Activated naive CD8-positive, alpha-beta T cell treated with anti-CD3 and anti-CD28 coated beads for 36 hours (primary cell): ENCODE measurements around the gene LMX1A. TPM values are rescaled to one million over a fixed set of nuclear protein-coding genes. Genes with fewer than 3 reads are reported as not detected.

Experiments
- DNase-seq: peaks from one replicate; pipeline ENCODE4 v3.0.0; 2021
- H3K27ac Mint-ChIP-seq: one replicate; pipeline ENCODE4 v1.8.0; 2022; ENCODE audit warnings: mild to moderate bottlenecking, moderate library complexity, mixed read lengths
- H3K27me3 Mint-ChIP-seq: one replicate; pipeline ENCODE4 v1.8.0; 2022; ENCODE audit warnings: mild to moderate bottlenecking, mixed read lengths
- H3K36me3 Mint-ChIP-seq: one replicate; pipeline ENCODE4 v1.8.0; 2021; ENCODE audit warnings: mild to moderate bottlenecking, mixed read lengths
- H3K4me1 Mint-ChIP-seq: one replicate; pipeline ENCODE4 v1.8.0; 2021; ENCODE audit warnings: mixed read lengths
- H3K4me3 Mint-ChIP-seq: one replicate; pipeline ENCODE4 v1.8.0; 2022; ENCODE audit warnings: mild to moderate bottlenecking, moderate library complexity, mixed read lengths
- H3K9me3 Mint-ChIP-seq: one replicate; pipeline ENCODE4 v1.8.0; 2022; ENCODE audit warnings: mixed read lengths
- total RNA-seq, 2 experiments: library from RNA; stranded (reverse); gene quantifications; one replicate each; pipeline ENCODE4 v1.2.3, GENCODE V29; 2021

LMX1A gene
- total RNA-seq, 2 experiments from 2014 or later, result not detected

- Mint-ChIP-seq H3K27ac (no peak overlapping the region), H3K4me3 (no peak overlapping the region), H3K4me1 (no peaks in the 10 kb centered on the region)
These were observed 148.5 kb downstream of the LMX1A start for GRCh38 chr1:165207853-165208515.

DNA sequence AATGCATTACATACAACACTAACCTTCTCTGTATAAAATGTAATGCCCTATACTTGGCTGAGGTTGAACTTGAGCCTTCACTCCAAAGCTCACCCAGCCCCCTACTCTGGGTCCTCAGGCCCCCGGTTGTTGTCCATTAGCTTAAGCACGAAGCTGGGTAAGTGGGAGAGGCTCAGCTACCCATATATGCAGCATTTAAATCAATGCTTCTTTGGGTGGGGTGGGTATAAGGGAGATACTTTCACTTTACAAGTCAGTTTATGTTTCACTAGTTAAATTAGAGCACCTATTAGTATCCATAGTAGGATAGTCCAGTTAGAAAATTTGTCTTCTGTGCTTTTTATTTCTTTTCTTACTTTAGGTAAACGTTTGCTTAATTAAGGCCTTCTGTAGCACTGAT, 151.4 kb downstream of the LMX1A start:
- peaks cover 4% of the 10 kb centered on the region for H3K27me3 Mint-ChIP-seq
- DNase-seq, result no peak
- no peak overlapping the region for H3K27ac Mint-ChIP-seq
- H3K9me3 Mint-ChIP-seq, result no peaks in the 10 kb centered on the region
- H3K4me1 Mint-ChIP-seq, result no peaks in the 10 kb centered on the region
- no peak overlapping the region for H3K4me3 Mint-ChIP-seq
- no peaks in the 10 kb centered on the region for H3K36me3 Mint-ChIP-seq

More at GRCh38 chr1:165207853-165208515, 148.5 kb downstream of the LMX1A start:
- DNase-seq, result no peak
- Mint-ChIP-seq H3K36me3 (no peaks in the 10 kb centered on the region), H3K9me3 (no peaks in the 10 kb centered on the region), H3K27me3 (no peaks in the 10 kb centered on the region)

- no peak for DNase-seq
- no peaks in the 10 kb centered on the region for H3K4me1 Mint-ChIP-seq
- no peaks in the 10 kb centered on the region for H3K9me3 Mint-ChIP-seq
- no peak overlapping the region for H3K27ac Mint-ChIP-seq
- peaks cover 4% of the 10 kb centered on the region for H3K27me3 Mint-ChIP-seq
- H3K36me3 Mint-ChIP-seq, result no peaks in the 10 kb centered on the region
- H3K4me3 Mint-ChIP-seq, result no peak overlapping the region
These were observed 152.0 kb downstream of the LMX1A start for GRCh38 chr1:165204548-165204947.

DNA sequence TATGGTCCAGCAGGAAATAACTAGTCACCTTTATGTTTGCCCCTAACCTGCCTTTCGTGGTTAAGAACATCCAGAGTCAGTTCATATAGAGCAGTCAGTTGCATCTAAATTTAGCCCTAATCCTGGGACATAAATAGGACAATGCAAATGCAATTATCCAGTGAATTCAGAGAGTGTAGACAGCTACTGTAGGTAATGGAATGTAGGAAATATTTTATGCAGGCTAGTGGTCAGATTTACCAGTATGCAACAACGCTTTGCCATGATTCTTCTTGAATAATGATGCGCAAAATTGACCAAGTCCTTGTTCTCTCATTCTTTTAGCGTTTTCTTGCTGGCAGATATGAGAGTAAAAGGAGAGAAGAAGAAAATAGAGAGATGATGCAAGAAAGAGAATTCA, 165.4 kb downstream of the LMX1A start:
- DNase-seq, result no peak

GRCh38 chr1:165189913-165190312, 166.6 kb downstream of the LMX1A start:
- no peaks in the 10 kb centered on the region for H3K27me3 Mint-ChIP-seq
- H3K4me3 Mint-ChIP-seq, result no peak overlapping the region
- H3K27ac Mint-ChIP-seq, result no peak overlapping the region
- H3K4me1 Mint-ChIP-seq, result no peaks in the 10 kb centered on the region
- peaks cover 1% of the 10 kb centered on the region for H3K9me3 Mint-ChIP-seq
- DNase-seq, result no peak
- H3K36me3 Mint-ChIP-seq, result no peaks in the 10 kb centered on the region

More for the DNA sequence above, 165.4 kb downstream of the LMX1A start:
- Mint-ChIP-seq H3K36me3 (no peaks in the 10 kb centered on the region), H3K27me3 (no peaks in the 10 kb centered on the region), H3K4me3 (no peak overlapping the region), H3K27ac (no peak overlapping the region), H3K9me3 (no peaks in the 10 kb centered on the region), H3K4me1 (no peaks in the 10 kb centered on the region)

- H3K4me3 Mint-ChIP-seq, result no peak overlapping the region
- peaks cover 1% of the 10 kb centered on the region for H3K9me3 Mint-ChIP-seq
- no peak overlapping the region for H3K27ac Mint-ChIP-seq
- no peaks in the 10 kb centered on the region for H3K4me1 Mint-ChIP-seq
- H3K27me3 Mint-ChIP-seq, result no peaks in the 10 kb centered on the region
- DNase-seq, result no peak
- no peaks in the 10 kb centered on the region for H3K36me3 Mint-ChIP-seq
These were observed 167.5 kb downstream of the LMX1A start for GRCh38 chr1:165189011-165189410.

- Mint-ChIP-seq H3K9me3 (peaks cover 6% of the 10 kb centered on the region), H3K27me3 (no peaks in the 10 kb centered on the region), H3K4me3 (no peak overlapping the region)
These were observed 169.2 kb downstream of the LMX1A start for GRCh38 chr1:165187031-165188009.

GRCh38 chr1:165185161-165185889, 171.2 kb downstream of the LMX1A start:
- no peaks in the 10 kb centered on the region for H3K36me3 Mint-ChIP-seq
- H3K4me1 Mint-ChIP-seq, result no peaks in the 10 kb centered on the region
- H3K4me3 Mint-ChIP-seq, result no peak overlapping the region
- no peak overlapping the region for H3K27ac Mint-ChIP-seq
- H3K9me3 Mint-ChIP-seq, result peaks cover 8% of the 10 kb centered on the region
- no peak for DNase-seq
- no peaks in the 10 kb centered on the region for H3K27me3 Mint-ChIP-seq

More at GRCh38 chr1:165187031-165188009, 169.2 kb downstream of the LMX1A start:
- Mint-ChIP-seq H3K27ac (no peak overlapping the region), H3K36me3 (no peaks in the 10 kb centered on the region), H3K4me1 (no peaks in the 10 kb centered on the region)
- no peak for DNase-seq

GRCh38 chr1:165182975-165183374, 173.5 kb downstream of the LMX1A start:
- DNase-seq, result no peak
- Mint-ChIP-seq H3K27me3 (peaks cover 9% of the 10 kb centered on the region), H3K9me3 (peaks cover 8% of the 10 kb centered on the region), H3K36me3 (no peaks in the 10 kb centered on the region), H3K27ac (no peak overlapping the region), H3K4me3 (no peak overlapping the region), H3K4me1 (no peaks in the 10 kb centered on the region)

- H3K27me3 Mint-ChIP-seq, result peaks cover 9% of the 10 kb centered on the region
- no peaks in the 10 kb centered on the region for H3K36me3 Mint-ChIP-seq
- no peaks in the 10 kb centered on the region for H3K4me1 Mint-ChIP-seq
- no peak overlapping the region for H3K4me3 Mint-ChIP-seq
- peaks cover 7% of the 10 kb centered on the region for H3K9me3 Mint-ChIP-seq
- no peak for DNase-seq
- H3K27ac Mint-ChIP-seq, result no peak overlapping the region
These were observed 177.2 kb downstream of the LMX1A start for GRCh38 chr1:165179306-165179705.

GRCh38 chr1:165174491-165174890, 182.0 kb downstream of the LMX1A start:
- H3K27me3 Mint-ChIP-seq, result peaks cover 10% of the 10 kb centered on the region
- H3K4me3 Mint-ChIP-seq, result no peak overlapping the region
- no peak for DNase-seq
- H3K36me3 Mint-ChIP-seq, result no peaks in the 10 kb centered on the region
- no peaks in the 10 kb centered on the region for H3K4me1 Mint-ChIP-seq
- no peak overlapping the region for H3K27ac Mint-ChIP-seq
- no peaks in the 10 kb centered on the region for H3K9me3 Mint-ChIP-seq

GRCh38 chr1:165173818-165174217, 182.7 kb downstream of the LMX1A start:
- H3K36me3 Mint-ChIP-seq, result no peaks in the 10 kb centered on the region
- no peaks in the 10 kb centered on the region for H3K9me3 Mint-ChIP-seq
- H3K4me1 Mint-ChIP-seq, result no peaks in the 10 kb centered on the region
- DNase-seq, result no peak
- H3K27ac Mint-ChIP-seq, result no peak overlapping the region
- no peak overlapping the region for H3K4me3 Mint-ChIP-seq
- peaks cover 8% of the 10 kb centered on the region for H3K27me3 Mint-ChIP-seq

GRCh38 chr1:165173409-165173808, 183.1 kb downstream of the LMX1A start:
- Mint-ChIP-seq H3K36me3 (no peaks in the 10 kb centered on the region), H3K9me3 (no peaks in the 10 kb centered on the region), H3K27ac (no peak overlapping the region), H3K4me3 (no peak overlapping the region), H3K27me3 (peaks cover 8% of the 10 kb centered on the region), H3K4me1 (no peaks in the 10 kb centered on the region)
- DNase-seq, result no peak

DNA sequence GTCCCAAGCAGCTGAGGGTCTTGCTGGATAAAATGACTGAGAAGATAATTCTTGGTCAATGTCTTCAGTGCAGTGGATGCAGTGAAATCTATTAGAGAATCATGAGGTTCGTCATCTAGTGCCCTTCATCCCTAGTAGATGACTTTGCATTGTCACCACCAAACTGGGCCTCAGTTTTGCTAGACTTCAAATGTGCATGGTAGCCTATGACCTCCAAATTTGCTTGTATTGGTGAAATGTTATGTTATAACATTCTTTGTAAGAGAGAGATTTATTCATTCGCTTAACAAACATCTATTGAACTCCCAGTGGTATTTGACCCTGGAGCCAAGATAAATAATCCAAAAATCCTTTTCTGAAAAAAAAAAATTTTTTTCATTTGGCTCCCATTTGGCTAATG, 183.8 kb downstream of the LMX1A start:
- no peaks in the 10 kb centered on the region for H3K4me1 Mint-ChIP-seq
- no peak for DNase-seq
- H3K27me3 Mint-ChIP-seq, result peaks cover 8% of the 10 kb centered on the region
- no peaks in the 10 kb centered on the region for H3K9me3 Mint-ChIP-seq
- H3K4me3 Mint-ChIP-seq, result no peak overlapping the region
- H3K27ac Mint-ChIP-seq, result no peak overlapping the region
- no peaks in the 10 kb centered on the region for H3K36me3 Mint-ChIP-seq

GRCh38 chr1:165169729-165170128, 186.8 kb downstream of the LMX1A start:
- Mint-ChIP-seq H3K27ac (no peak overlapping the region), H3K9me3 (no peaks in the 10 kb centered on the region), H3K36me3 (no peaks in the 10 kb centered on the region), H3K27me3 (peaks cover 8% of the 10 kb centered on the region), H3K4me1 (no peaks in the 10 kb centered on the region), H3K4me3 (no peak overlapping the region)
- DNase-seq, result no peak
